Pulmonary artery endothelial cell (primary cell): ENCODE measurements around the gene AP5S1. TPM values are rescaled to one million over a fixed set of nuclear protein-coding genes. Genes with fewer than 3 reads are reported as not detected.
"Not testable (repeated sequence)": the region's sequence is repeated elsewhere in the genome, so short reads cannot be mapped to it uniquely, and the experiment has no call there.

Experiments
- DNase-seq: peaks from one replicate; pipeline ENCODE4 v3.0.0-alpha.2; 2011; ENCODE audit warnings: low read depth, low spot score
- total RNA-seq: library from RNA; depleted of rRNA; stranded (reverse); fragments of >200 nt; gene quantifications from 2 replicates; pipeline ENCODE4 v1.2.3, GENCODE V29; 2014

Gene AP5S1
- total RNA-seq, 1 donor from 2014 or later = 18.6 TPM

DNA sequence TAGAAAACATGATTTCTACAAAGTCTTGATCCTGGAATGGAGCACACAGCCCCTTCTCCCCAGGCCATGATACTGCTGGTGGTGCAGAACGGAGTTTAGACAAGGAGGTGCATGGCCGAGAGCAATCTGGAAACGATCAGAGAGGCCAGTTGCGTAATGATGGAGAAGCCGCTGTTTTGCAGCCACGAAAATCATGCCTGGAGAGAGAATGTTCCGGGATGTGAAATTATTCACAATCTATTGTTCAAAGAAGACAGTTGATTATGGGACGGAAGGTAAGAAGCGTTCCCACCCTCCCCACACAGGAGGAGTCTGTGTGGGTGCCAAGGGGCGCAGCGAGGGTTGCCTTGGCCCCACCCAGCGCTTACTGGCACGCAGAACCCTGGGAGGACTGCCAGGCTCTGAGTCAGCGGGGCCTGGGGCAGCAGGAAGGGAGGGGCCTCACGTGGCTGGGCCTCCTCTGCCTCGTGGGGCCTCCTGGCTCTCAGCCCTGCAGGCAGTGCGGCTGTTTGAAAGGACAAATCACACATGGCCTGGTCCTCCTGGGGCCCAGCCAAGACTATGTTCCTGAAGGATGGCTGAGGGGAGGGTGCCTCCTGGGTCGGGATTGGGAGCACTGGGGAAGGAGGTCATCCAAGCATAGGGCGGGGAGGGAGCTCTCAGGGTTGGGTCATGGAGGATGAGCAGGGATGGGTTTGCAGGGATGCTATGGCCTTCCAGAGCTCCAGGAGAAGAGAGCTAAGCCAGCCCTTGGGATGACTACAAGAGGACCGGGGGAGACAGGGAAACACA lies 8.7 kb upstream of the AP5S1 start:
- peak; percentile 91 for DNase-seq

DNA sequence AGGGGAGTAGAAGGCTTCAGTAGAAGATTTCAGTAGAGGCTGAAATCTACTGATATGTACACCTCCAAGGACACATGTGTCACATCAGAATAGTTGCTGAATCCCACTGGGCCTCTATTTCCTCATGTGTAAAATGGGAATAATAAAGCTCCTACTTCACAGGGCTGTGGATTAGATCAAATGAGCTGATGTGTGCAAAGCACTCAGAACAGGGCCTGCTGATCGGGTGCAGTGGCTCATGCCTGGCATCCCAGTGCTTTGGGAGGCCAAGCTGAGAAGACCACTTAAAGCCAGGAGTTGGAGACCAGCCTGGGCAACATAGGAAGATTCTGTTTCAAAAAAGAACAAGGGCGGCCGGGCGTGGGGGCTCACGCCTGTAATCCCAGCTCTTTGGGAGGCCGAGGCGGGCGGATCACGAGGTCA lies 8.1 kb upstream of the AP5S1 start:
- DNase-seq = no peak

DNA sequence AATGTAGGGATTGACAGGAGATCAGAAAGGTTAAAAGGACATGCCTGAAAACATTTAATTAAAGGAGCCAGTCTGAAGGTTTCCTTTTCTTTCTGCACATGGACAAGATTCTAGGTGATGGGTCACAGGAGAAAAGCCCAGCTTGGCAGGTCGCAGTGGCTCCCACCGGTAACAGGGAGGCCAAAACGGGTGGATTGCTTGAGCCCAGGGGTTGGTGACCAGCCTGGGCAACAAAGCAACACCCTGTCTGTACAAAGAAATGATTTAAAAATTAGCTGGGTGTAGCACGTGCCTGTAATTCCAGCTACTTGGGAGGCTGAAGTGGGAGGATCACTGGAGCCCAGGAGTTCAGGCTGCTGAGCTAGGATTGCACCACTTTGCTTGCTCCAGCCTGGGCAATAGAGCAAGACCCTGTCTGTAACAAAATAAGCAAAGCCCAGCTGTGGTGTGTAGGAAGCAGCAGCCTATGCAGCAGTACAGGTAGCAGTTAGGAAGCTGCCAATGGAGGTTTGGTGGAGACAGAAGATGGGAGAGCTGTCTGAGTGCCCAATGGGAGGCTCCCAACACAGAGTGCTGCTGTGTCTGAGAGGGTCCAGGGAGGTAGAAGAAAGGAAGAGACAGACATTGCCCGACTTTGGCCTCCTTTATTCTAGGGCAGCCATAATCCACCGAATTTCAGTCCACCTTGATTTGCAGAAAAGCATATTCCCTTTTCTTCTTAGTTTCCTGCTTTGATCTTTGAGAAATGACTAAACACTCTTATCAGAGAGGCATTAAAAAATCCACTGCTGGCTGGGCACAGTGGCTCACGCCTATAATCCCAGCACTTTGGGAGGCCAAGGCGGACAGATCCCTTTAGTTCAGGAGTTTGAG lies 7.1 kb upstream of the AP5S1 start:
- no peak for DNase-seq

DNA sequence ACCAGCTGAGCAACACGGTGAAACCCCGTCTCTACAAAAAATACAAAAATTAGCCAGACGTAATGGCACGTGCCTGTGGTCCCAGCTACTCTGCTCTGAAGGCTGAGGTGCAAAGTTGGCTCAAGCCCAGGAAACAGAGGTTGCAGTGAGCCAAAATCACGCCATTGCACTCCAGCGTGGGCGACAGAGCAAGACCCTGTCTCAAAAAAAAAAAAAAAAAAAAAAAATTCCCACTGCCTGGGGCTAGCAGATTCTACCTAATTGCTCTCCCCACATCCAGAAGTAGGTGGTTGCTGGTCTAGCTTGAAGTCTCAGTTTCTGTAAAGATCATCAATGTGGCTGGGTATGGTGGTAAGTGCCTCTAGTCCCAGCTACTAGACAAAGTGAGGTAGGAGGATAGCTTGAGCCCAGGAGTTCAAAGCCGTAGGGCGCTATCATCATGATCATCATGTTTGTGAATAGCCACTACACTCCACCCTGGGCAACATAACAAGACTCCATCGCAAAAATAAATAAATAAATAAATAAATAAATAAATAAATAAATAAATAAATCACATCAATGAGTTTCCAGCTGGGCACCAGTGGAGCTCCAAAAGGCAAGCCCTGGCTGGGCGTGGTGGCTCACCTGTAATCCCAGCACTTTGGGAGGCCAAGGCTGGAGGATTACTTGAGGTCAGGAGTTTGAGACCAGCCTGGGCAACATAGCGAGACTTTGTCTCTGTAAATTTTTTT lies 6.3 kb upstream of the AP5S1 start:
- DNase-seq = no peak

DNA sequence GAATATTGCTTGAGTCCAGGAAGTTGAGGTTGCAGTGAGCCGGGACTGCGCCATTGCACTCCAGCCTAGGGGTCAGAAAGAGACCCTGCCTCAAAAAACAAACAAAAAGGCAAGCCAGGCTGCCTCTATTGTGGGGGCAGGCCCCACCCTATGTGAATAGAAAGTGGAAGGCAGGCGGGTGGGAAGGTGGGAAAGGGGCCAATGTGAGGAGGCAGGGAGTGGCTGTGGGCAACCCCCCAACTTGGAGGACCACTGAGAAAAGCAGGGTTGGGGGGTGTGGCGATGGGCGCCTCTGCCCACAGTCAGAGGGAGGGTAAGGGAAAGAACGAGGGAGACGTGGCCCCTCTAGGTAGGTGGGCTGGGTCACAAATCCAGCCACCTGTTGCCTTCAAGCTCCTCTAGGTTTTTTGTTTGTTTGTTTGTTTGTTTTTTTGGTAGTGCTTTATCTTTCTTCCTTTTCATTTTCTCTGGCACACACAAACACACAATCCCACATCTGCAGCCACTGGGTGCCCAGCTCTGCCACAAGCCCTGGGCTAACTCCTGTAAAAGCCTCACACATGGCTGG lies 5.3 kb upstream of the AP5S1 start:
- no peak for DNase-seq

DNA sequence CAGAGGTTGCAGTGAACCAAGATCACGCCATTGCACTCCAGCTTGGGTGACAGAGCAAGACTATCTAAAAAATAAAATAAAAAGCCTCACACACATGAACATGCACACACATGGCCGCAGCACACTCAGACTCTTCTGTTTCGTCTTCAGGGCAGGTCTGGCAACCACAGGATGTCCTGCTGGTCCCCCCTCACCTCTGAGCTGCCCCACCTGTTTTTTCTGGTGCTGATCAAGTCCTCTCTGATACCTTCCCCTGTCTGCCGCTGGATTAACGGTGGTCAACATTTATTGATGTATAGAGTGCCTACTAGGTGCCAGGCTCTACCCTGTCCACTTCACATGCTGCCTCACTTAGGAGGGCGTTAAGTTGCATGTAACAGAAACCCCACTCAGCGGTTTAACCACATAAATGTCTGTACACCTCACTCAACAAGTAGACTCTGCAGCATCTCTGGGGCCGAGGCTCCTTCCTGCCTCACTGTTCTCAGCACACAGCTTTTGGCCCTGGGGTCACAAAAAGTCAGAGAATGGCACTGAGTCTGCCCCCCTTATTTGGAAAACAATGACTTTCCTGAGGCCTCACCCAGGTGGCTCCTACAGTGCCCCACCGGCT lies 4.5 kb upstream of the AP5S1 start:
- no peak for DNase-seq

DNA sequence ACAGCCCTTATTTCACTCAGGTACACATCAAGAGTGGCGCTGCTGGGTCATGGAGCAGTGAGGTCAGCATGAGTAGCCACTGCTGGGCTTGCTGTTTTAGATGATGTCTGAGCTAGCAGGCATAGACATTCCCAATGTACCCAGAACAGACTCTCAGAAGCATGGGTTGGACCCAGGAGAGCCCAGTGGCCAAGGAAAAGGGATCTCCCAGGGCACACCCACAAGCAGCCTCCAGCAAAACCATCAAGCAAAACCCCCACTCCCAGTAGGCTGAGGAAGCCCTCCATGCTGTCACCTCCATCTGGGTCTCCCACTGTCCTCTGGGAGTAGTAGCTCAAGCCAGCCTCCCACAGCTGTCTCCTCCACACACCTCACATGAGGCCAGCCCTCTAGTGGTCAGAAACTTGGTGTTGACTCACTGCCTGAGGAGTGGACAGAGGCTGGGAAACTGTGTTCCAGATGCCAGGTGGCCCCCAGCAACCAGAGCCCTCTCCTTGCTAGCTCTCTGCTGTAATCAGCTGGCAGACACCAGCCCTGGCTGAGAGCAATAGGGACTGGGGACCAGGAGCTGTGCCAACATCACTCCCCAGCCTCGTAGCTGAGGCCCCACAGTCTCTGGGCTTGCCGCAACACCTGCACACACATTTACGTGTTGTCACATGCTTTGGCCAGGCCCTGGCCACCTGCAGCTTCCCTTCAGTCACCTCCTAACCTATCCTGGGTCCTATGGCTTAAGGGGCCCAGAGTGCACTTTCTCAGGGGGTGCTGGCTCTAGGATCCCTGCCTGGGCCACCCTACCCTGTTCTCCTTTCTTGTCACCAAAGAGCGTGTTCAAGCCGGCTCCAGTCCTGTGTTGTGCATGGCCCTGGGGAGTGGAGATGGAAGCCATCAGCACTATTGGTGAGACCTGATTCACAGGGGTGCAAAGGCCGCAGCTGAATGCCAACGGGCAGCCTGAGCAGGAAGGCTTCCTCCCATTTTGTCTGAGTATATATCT lies 1.9 kb upstream of the AP5S1 start:
- DNase-seq = no peak

DNA sequence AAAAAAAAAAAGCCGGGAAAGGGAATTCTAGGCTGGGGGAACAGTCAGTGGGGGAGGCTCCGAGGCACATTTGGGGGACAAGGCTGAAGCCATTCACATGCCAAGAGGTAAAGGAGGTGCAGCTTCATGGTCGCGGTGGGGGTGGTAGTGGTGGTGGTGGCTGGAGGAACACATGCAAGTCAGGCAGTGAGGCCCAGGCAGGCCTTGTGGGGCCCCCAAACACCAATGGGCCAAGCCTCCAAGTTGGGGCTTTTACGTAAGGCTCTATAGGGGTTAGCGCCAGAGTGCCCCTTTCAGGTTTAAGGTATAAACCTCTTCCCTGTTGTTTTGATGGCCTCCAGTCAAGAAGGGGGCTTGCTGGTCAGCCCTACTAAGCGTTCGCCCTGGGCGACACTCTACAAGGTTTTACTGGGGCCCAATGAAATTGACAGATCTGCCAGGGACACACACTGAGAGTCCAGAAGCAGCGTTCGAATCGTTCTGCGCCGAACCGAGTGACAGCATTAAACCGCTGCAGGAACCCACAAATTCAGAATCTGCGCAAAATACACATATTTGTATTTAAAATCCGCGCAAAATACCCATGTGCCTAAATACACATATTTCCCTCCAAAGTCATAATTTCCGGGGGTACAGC lies 818 bp upstream of the AP5S1 start:
- DNase-seq = no peak

DNA sequence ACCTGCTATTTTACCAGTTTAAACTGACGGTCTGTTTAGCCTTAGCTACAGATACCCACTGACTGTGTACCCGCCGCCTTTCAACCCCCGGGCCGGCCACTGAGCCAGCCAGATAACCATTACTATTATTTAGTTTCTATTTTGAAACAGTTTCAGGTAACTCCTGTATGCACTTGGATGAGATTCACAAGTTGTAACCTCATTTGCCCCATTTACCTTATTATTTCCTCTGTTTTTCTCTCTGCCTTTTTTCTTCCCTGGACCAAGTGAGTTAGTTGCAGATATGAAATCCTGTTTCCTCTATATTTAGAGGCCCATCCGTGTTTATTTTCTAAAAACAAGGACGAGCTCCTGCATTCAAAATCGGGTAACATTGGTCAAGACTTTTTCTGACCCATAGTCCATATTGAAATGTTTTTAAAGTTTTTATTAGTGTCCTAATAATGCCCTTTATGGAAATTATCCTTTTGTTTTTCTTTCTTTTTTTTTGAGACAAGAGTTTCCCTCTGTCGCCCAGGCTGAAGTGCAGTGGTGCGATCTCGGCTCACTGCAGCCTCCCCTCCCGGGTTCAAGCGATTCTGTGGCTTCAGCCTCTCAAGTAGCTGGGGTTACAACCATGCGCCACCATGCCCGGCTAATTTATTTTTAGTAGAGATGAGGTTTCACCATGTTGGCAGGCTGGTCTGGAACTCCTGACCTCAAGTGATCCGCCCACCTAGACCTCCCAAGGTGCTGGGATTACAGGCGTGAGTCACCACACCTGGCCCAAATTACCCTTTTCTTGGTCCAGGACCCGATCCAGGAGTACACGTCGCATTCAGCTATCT lies 767 bp downstream of the AP5S1 start:
- DNase-seq = no peak

DNA sequence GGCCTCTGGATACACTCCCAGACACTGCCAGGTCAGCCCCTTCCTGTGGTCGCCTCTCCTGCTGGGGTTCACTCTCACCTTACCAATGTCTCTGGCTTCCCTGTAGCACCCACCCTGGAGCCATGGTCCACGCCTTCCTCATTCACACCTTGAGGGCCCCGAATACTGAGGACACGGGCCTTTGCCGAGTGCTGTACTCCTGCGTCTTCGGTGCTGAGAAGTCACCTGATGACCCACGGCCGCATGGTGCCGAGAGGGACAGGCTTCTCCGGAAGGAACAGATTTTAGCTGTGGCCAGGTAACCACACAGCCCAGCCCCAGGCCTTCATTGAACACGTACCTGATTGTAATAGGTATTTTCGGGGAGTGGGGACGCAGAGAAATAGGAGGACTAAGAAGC lies 1.6 kb downstream of the AP5S1 start:
- DNase-seq = no peak

DNA sequence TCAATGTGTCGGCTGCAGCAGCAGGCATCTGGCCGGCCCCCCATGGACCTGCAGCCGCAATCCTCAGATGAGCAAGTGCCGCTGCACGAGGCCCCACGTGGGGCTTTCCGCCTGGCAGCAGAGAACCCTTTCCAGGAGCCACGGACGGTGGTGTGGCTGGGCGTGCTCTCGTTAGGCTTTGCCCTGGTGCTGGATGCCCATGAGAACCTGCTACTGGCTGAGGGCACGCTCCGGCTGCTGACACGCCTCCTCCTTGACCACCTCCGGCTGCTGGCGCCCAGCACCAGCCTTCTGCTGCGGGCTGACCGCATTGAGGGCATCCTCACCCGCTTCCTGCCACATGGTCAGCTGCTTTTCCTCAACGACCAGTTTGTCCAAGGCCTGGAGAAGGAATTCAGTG lies 3.5 kb downstream of the AP5S1 start:
- DNase-seq = no peak

DNA sequence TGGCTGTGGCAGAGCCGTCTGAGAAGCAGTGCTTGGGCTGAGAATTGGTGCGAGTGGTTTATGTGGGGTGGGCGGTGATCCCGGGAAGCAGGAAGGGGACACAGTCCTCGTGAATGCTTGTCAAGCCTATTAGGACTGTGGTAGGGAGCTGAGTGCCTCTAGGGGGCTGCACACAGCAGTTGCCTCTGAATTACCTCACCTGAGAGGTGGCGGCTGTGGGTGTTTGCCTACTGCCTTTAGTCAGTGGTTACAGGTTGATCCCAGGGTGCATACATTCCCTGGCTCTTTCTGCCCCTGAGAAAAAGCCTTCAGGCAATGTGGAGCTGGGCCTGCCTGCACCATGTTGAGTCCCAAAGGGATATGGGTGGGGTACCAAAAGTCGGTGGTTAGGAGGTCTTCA lies 5.2 kb downstream of the AP5S1 start:
- DNase-seq = no peak

DNA sequence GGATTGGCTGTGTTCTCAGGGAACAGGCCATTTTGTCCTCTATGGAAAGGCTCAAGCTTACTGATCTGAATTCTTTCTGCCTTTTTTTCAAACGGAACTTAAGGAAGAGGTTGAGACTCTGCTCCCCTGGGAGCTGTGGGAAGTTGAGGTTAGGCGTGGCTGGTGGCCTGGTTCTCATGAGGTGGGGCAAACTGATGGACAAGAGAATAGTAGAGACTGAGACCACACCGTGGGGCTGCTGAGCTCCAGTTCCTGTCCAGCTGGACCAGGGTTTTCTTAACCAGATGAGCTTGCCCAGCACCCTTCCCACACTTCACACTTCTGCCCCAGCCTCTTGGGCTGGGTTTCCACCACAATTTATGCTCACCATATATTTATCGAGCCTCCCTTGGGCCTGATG lies 6.1 kb downstream of the AP5S1 start:
- no peak for DNase-seq

DNA sequence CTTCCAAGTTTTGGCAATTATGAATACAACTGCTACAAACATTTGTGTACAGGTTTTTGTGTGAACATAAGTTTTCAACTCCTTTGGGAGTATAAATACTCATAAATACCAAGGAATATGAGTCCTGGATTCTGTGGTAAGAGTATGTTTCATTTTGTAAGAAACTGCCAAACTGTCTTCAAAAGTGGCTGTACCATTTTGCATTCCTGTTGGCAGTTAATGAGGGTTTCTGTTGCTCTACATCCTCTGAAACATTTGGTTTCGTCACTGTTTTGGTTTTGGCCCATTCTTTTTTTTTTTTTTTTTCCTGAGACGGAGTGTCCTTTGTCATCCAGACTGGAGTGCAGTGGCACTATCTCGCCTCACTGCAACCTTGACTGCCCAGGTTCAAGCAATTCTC lies 8.5 kb downstream of the AP5S1 start:
- no peak for DNase-seq

DNA sequence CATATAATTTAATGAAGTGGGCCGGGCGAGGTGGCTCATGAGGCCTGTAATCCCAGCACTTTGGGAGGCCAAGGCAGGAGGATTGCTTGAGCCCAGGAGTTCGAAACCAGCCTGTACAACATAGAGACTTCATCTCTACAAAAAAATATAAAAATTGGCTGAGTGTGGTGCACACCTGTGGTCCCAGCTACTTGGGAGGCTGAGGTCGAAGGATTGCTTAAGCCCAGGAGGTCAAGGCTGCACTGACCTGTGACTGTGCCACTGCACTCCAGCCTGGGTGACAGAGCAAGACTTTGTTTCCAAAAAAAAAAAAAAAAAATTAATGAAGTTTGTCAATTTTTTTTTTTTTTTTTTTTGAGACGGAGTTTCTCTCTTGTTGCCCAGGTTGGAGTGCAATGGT lies 9.5 kb downstream of the AP5S1 start:
- not testable (repeated sequence) for DNase-seq

DNA sequence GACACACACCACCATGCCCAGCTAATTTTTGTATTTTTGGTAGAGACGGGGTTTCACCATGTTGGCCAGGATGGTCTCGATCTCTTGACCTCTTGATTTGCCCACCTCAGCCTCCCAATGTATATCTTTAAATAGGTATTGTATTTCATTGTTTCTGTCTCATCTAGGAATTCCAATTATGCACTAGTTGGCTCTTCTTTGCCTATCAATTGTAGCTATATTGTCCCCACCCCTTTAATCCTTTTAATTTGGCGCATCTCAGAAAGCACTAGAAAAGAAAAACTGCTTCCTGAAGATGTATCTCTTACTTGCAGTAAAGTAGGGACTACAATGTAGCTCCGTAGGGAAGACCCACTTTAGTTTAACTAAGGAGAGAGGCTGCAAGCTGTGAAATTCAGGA lies 15.8 kb downstream of the AP5S1 start:
- DNase-seq = no peak

DNA sequence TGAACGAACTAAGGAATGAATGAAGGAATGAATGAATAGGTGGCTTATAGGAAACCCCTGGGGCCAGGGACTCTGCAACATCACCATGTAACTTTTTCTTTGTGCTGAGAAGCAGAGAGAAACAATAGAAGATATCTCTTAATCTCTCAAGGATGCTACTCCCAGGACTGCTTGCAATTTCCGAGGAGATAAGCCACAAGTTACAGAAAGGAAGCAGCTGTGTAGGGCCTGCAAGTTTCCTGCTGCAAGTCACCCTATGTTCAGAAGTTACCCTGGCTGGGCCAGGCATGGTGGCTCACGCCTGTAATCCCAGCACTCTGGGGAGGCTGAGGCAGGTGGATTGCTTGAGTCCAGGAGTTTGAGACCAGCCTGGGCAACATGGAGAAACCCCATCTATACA lies 19.0 kb downstream of the AP5S1 start:
- peak; percentile 36 for DNase-seq

DNA sequence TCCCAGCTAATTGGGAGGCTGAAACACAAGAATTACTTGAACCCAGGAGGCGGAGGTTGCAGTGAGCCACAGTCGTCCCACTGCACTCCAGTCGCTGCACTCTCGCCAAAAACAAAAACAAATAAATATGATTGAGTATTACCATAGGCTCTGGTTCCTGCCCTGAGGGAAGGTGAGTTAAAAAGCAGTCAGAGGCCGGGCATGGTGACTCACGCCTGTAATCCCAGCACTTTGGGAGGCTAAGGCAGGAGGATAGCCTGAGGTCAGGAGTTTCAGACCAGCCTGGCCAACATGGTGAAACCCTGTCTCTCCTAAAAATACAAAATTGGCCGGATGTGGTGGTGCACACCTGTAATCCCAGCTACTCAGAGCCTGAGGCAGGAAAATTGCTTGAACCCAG lies 19.9 kb downstream of the AP5S1 start:
- not testable (repeated sequence) for DNase-seq
